CD4-positive, alpha-beta T cell treated with Interleukin-17A for 1 hour (primary cell): ENCODE results near the gene SMIM41.
A peak's percentile ranks its signal among the peaks of the same experiment; 100 is the strongest.

ENCODE experiments used
- DNase-seq: peaks from one replicate; pipeline ENCODE4 v3.0.0-alpha.2; 2020

Gene SMIM41

GRCh38 chr12:52079576-52080402, at the start of gene SMIM41:
Gene SMIM41, plus strand, starts transcription at chr12:52079704. Its CDS starts 76 bp downstream, at chr12:52079780.
- DNase-seq = no peak

GRCh38 chr12:52032446-52032803, 47.1 kb upstream of the SMIM41 start:
- no peak for DNase-seq

GRCh38 chr12:52032804-52033445, 46.6 kb upstream of the SMIM41 start:
- peak; percentile 93 for DNase-seq

GRCh38 chr12:52033446-52034140, 45.9 kb upstream of the SMIM41 start:
- peak; percentile 38 for DNase-seq

- no peak for DNase-seq
Observed at GRCh38 chr12:52035190-52035589, 44.3 kb upstream of the SMIM41 start.

GRCh38 chr12:52035926-52036325, 43.6 kb upstream of the SMIM41 start:
- DNase-seq = no peak

GRCh38 chr12:52036587-52037171, 42.8 kb upstream of the SMIM41 start:
- DNase-seq = peak; percentile 95

GRCh38 chr12:52037248-52037861, 42.1 kb upstream of the SMIM41 start:
- no peak for DNase-seq

- no peak for DNase-seq
Observed at GRCh38 chr12:52038447-52038846, 41.1 kb upstream of the SMIM41 start.

- DNase-seq = no peak
Observed at GRCh38 chr12:52041035-52041434, 38.5 kb upstream of the SMIM41 start.

GRCh38 chr12:52041695-52042123, 37.8 kb upstream of the SMIM41 start:
- DNase-seq = peak; percentile 84

GRCh38 chr12:52042706-52043385, 36.7 kb upstream of the SMIM41 start:
- DNase-seq = no peak

- no peak for DNase-seq
Observed at GRCh38 chr12:52043386-52044212, 35.9 kb upstream of the SMIM41 start.

GRCh38 chr12:52044292-52044983, 35.1 kb upstream of the SMIM41 start:
- DNase-seq = no peak

- DNase-seq = peak; percentile 43
Observed at GRCh38 chr12:52045794-52046199, 33.7 kb upstream of the SMIM41 start.

- DNase-seq = no peak
Observed at GRCh38 chr12:52046859-52047258, 32.6 kb upstream of the SMIM41 start.

GRCh38 chr12:52049286-52049685, 30.2 kb upstream of the SMIM41 start:
- DNase-seq = no peak

- DNase-seq = no peak
Observed at GRCh38 chr12:52049688-52050087, 29.8 kb upstream of the SMIM41 start.

- peak; percentile 75 for DNase-seq
Observed at GRCh38 chr12:52050116-52050757, 29.3 kb upstream of the SMIM41 start.
